GM21619 (cell line): ENCODE results near the gene TREH.
"Not testable (repeated sequence)": the region's sequence is repeated elsewhere in the genome, so short reads cannot be mapped to it uniquely, and the experiment has no call there.

ENCODE experiments used
- ATAC-seq: cut with Tn5 transposase; IDR thresholded peaks from one replicate; pipeline ENCODE4 v1.9.1; 2021; ENCODE audit not compliant: unreplicated experiment

Gene TREH

GRCh38 chr11:118615282-118615975 is 64.0 kb downstream of the TREH start:
- no peak for ATAC-seq

- ATAC-seq = no peak
These were observed 64.9 kb downstream of the TREH start for GRCh38 chr11:118614511-118614910.

GRCh38 chr11:118612378-118612777 is 67.1 kb downstream of the TREH start:
- ATAC-seq = no peak

- not testable (repeated sequence) for ATAC-seq
These were observed 68.0 kb downstream of the TREH start for GRCh38 chr11:118611433-118611795.

- ATAC-seq = peak; percentile 49
These were observed 68.5 kb downstream of the TREH start for GRCh38 chr11:118610773-118611432.

GRCh38 chr11:118610225-118610772 is 69.2 kb downstream of the TREH start:
- no peak for ATAC-seq

- ATAC-seq = no peak
These were observed 69.8 kb downstream of the TREH start for GRCh38 chr11:118609380-118610224.

- no peak for ATAC-seq
These were observed 70.9 kb downstream of the TREH start for GRCh38 chr11:118608360-118609227.

- no peak for ATAC-seq
These were observed 71.8 kb downstream of the TREH start, which contains the start of gene PHLDB1 for GRCh38 chr11:118607401-118608359. Gene PHLDB1, plus strand, starts transcription at chr11:118607615. Its CDS starts 6,222 bp downstream, at chr11:118613837.
